HL-60 (cell line): Measurements from ENCODE around the gene EHF.

ENCODE experiments used
- CTCF ChIP-seq: IDR thresholded peaks from one replicate; pipeline ENCODE4 v1.5.1; 2011; ENCODE audit warnings: low read length, control low read depth, inconsistent platforms; ENCODE audit not compliant: insufficient read depth
- POLR2AphosphoS5 ChIP-seq: IDR thresholded peaks from 2 replicates; pipeline ENCODE4 v1.6.1; 2012; ENCODE audit warnings: low read depth
- SPI1 ChIP-seq: IDR thresholded peaks from 2 replicates; pipeline ENCODE4 v1.6.1; 2012; ENCODE audit warnings: low read depth, mild to moderate bottlenecking, borderline replicate concordance

GRCh38 chr11:34656062-34656720 is 35.3 kb downstream of the EHF start:
- TF ChIP-seq CTCF = no peak
- TF ChIP-seq POLR2AphosphoS5 = no peak
- no peak for TF ChIP-seq SPI1
